Mucosa of descending colon (tissue), 3 donors: Measurements from ENCODE around the gene RPAP3. TPM values are rescaled to one million over a fixed set of nuclear protein-coding genes. Genes with fewer than 3 reads are reported as not detected.

Experiments used
- ATAC-seq: fragments of 200-7000 bp; cut with Tn5 transposase; one replicate; pipeline ENCODE4 v1.9.1; 2020; ENCODE audit warnings: mild to moderate bottlenecking, moderate library complexity
- DNase-seq, 3 donors: peaks; one replicate each; pipeline ENCODE4 v3.0.0-alpha.2; 2020
- H3K36me3 ChIP-seq: fragments of 200-600 bp; one replicate; pipeline ENCODE4 v1.8.0; 2021; ENCODE audit warnings: low read depth, mild to moderate bottlenecking
- H3K4me1 ChIP-seq: fragments of 200-600 bp; one replicate; pipeline ENCODE4 v1.8.0; 2021; ENCODE audit warnings: low read depth, mild to moderate bottlenecking
- H3K4me3 ChIP-seq: fragments of 200-600 bp; one replicate; pipeline ENCODE4 v1.8.0; 2021; ENCODE audit warnings: mild to moderate bottlenecking
- H3K9me3 ChIP-seq: fragments of 200-600 bp; one replicate; pipeline ENCODE4 v1.8.0; 2021; ENCODE audit warnings: mild to moderate bottlenecking
- CTCF ChIP-seq: fragments of 200-600 bp; IDR thresholded peaks from one replicate; pipeline ENCODE4 v1.8.0; 2022; ENCODE audit warnings: antibody characterized with exemption, mild to moderate bottlenecking
- intact Hi-C, 2 donors: fragments of 100-400 bp; cut with DNase I in 1 of 2; cut with micrococcal nuclease in 1 of 2; formaldehyde crosslinking; loops; one replicate each; pipeline versions ENCODE4 v1.11.0 to v1.11.1; 2022; cut with DNase I, micrococcal nuclease
- total RNA-seq, 3 donors: library from RNA; stranded (reverse); fragmentation: NEBNext Ultra II Directional in 2 of 3; extraction: Animal tissue kit (Norgen Biotek cat#: 25700) in 2 of 3; gene quantifications; one replicate each; pipeline versions ENCODE4 v1.2.1 to v1.2.4, GENCODE V29; 2021 to 2023
- donor health status: DM: no; HTN: no; CAD: no; lungs with moderate emphysema.
- donor health status: DM: no; HTN: no; CAD: no.
- donor health status: DM: no; HTN: yes; CAD: no.

Gene RPAP3
- total RNA-seq, 3 donors from 2014 or later: 16.5 to 26.0 (median 20.0) TPM

DNA sequence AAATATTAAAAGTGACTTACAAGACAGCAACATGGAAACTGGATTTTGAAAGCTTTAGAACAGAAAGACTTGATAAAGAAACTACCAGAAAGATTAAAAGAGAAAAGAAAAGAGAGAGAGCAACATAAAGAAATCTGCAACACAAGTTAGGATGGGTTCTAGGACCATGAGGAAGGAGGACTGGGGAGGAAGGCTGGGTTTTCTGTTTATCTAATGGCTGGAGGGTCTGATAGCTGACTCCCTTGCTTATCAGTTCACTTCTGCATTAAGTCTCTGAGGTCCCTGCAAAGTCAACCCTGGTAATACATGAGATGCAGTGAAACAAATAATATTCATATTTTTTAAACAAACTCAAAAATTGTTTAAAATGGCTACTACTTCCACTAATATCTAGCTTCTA, 90.1 kb downstream of the RPAP3 start:
- intact Hi-C loops: no loop called here
- no peak for ATAC-seq
- no peak overlapping the region for H3K4me3 ChIP-seq
- no peaks in the 10 kb centered on the region for H3K4me1 ChIP-seq
- TF ChIP-seq CTCF: no peak
- H3K36me3 ChIP-seq: no peaks in the 10 kb centered on the region
- no peak for DNase-seq
- H3K9me3 ChIP-seq: peaks cover 10% of the 10 kb centered on the region

DNA sequence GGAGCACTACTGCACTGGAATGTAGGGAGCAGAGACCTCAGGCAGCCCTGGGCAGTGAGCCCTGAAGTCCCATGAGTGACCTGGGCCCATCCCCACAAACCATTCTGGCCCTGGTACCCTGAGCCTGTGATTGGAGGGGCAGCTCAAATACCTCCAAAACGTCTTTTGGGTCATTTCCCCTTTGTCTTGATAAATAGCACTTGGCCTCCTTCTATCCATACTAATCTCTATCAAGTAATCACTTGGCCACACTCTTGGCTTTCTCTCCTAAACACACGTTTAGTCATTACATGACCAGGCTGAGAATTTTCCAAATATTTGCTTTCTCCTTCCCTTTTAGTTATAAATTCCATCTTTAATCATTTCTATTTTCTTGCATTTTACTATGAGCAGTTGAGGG, 91.3 kb downstream of the RPAP3 start:
- Histone ChIP-seq H3K36me3 (no peaks in the 10 kb centered on the region), H3K4me3 (no peak overlapping the region), H3K4me1 (no peaks in the 10 kb centered on the region), H3K9me3 (peaks cover 10% of the 10 kb centered on the region)
- no peak for ATAC-seq
- no peak for DNase-seq
- no peak for TF ChIP-seq CTCF
- intact Hi-C loops: no loop called here

DNA sequence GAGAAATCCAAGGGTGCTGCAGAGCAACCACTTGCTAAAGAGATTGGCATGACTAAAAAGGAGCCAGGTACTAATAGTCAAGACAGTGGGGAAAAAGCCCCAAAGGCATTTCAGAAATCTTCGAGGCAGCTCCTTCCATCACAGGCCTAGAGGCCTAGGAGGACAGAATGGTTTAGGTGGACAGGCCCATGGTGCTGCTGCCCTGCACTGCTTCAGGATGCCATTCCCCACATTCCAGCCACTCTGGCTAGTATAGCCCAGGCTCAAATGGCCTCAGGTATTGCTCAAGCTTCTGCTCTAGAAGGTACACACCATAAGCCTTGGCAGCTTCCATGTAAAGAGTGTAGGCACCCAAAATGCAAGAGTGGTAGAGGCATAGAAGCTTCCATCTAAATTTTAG, 92.9 kb downstream of the RPAP3 start:
- Histone ChIP-seq H3K36me3 (no peaks in the 10 kb centered on the region), H3K4me1 (no peaks in the 10 kb centered on the region), H3K4me3 (no peak overlapping the region), H3K9me3 (peaks cover 10% of the 10 kb centered on the region)
- intact Hi-C loops: no loop called here
- no peak for DNase-seq
- no peak for ATAC-seq
- no peak for TF ChIP-seq CTCF

GRCh38 chr12:47611906-47612305, 93.9 kb downstream of the RPAP3 start:
- Histone ChIP-seq H3K9me3 (peaks cover 19% of the 10 kb centered on the region), H3K4me3 (no peak overlapping the region), H3K4me1 (no peaks in the 10 kb centered on the region), H3K36me3 (no peaks in the 10 kb centered on the region)
- DNase-seq (no peak), ATAC-seq (no peak)
- intact Hi-C loops: no loop called here
- no peak for TF ChIP-seq CTCF

Other genes with a start within 250 kb of the RPAP3 start
- under 1 TPM in 2 of 3 donors, not detected in 1; 0.19 to 0.31 TPM for gene ENDOU, start 19.5 kb upstream of the RPAP3 start, total RNA-seq
- gene RAPGEF3, start 52.9 kb upstream of the RPAP3 start, total RNA-seq: 10 to 100 TPM in 2 of 3 donors, 1 to 10 TPM in 1; 9.5 to 15.6 (median 11.4) TPM
- gene SLC48A1, start 67.2 kb upstream of the RPAP3 start, total RNA-seq: 10 to 100 TPM; 17.2 to 35.4 (median 19.1) TPM
- 10 to 100 TPM; 19.5 to 67.4 (median 33.2) TPM for gene HDAC7, start 113.9 kb upstream of the RPAP3 start, total RNA-seq
- 100 to 1,000 TPM in 2 of 3 donors, 10 to 100 TPM in 1; 69.5 to 175 (median 162) TPM for gene VDR, start 199.0 kb upstream of the RPAP3 start, total RNA-seq